ENCODE measurements around the gene TNFRSF21. TPM values are rescaled to one million over a fixed set of nuclear protein-coding genes. Genes with fewer than 3 reads are reported as not detected.
"Not testable (repeated sequence)": the region's sequence is repeated elsewhere in the genome, so short reads cannot be mapped to it uniquely, and the experiment has no call there.

TNFRSF21 gene
- total RNA-seq, 1 experiment from 2014 or later = 172 TPM

- CTCF ChIA-PET = no interaction called here
- Histone ChIP-seq H3K4me3 (no peak overlapping the region), H4K20me1 (ENCODE audit: insufficient read depth) (no peaks in the 10 kb centered on the region), H3K36me3 (ENCODE audit: low read depth) (no peaks in the 10 kb centered on the region), H3K79me2 (ENCODE audit: low read depth) (no peaks in the 10 kb centered on the region), H3K4me1 (replicated peaks; ENCODE audit: insufficient read depth) (peaks cover 10% of the 10 kb centered on the region; the same call in 1 of the 2 replicates), H3K9me3 (ENCODE audit: insufficient read depth, low read depth) (no peaks in the 10 kb centered on the region; the same call in 1 of the 2 replicates), H3K9me2 (ENCODE audit: insufficient read depth) (no peaks in the 10 kb centered on the region; the same call in 1 of the 2 replicates), H3K27ac (no peak overlapping the region), H3K27me3 (ENCODE audit: insufficient read depth, low read depth) (no peaks in the 10 kb centered on the region), H3F3A (ENCODE audit: insufficient read depth, low read depth) (no peaks in the 10 kb centered on the region), H2AFZ (no peak overlapping the region), H3K4me2 (no peak overlapping the region)
- no peak for DNase-seq
- TF ChIP-seq CTCF (conservative IDR thresholded peaks at IDR 0.05) (no peak), EZH2 (IDR thresholded peaks at IDR 0.05; ENCODE audit: low read depth) (no peak)
- intact Hi-C loops (cut with micrococcal nuclease; ENCODE audit: unreplicated experiment) = no loop called here
- BruUV-seq (replicated peaks) = no TSS peak
- POLR2A ChIA-PET (ENCODE audit: unreplicated experiment) = no interaction called here
Measured at GRCh38 chr6:47336334-47336733, 26.6 kb upstream of the TNFRSF21 start.

- Histone ChIP-seq H3K4me2 (no peak overlapping the region), H3K4me1 (replicated peaks; ENCODE audit: insufficient read depth) (peaks cover 10% of the 10 kb centered on the region; the same call in 1 of the 2 replicates), H3K27me3 (ENCODE audit: insufficient read depth, low read depth) (no peaks in the 10 kb centered on the region), H3K27ac (no peak overlapping the region), H3K36me3 (ENCODE audit: low read depth) (no peaks in the 10 kb centered on the region), H3K9me2 (ENCODE audit: insufficient read depth) (no peaks in the 10 kb centered on the region; the same call in 1 of the 2 replicates), H3K9me3 (ENCODE audit: insufficient read depth, low read depth) (no peaks in the 10 kb centered on the region; the same call in 1 of the 2 replicates), H3K4me3 (no peak overlapping the region), H3F3A (ENCODE audit: insufficient read depth, low read depth) (no peaks in the 10 kb centered on the region), H4K20me1 (ENCODE audit: insufficient read depth) (no peaks in the 10 kb centered on the region), H3K79me2 (ENCODE audit: low read depth) (no peaks in the 10 kb centered on the region), H2AFZ (no peak overlapping the region)
- TF ChIP-seq CTCF (conservative IDR thresholded peaks at IDR 0.05) (no peak), EZH2 (IDR thresholded peaks at IDR 0.05; ENCODE audit: low read depth) (no peak)
- BruUV-seq (replicated peaks) = no TSS peak
- ChIA-PET POLR2A (ENCODE audit: unreplicated experiment) (no interaction called here), CTCF (no interaction called here)
- intact Hi-C loops (cut with micrococcal nuclease; ENCODE audit: unreplicated experiment) = no loop called here
- no peak for DNase-seq
Measured at GRCh38 chr6:47335466-47335865, 25.8 kb upstream of the TNFRSF21 start.

GRCh38 chr6:47334334-47334733 lies 24.6 kb upstream of the TNFRSF21 start:
- no peaks in the 10 kb centered on the region; the same call in 1 of the 2 replicates for H3K9me2 ChIP-seq (ENCODE audit: insufficient read depth)
- peak in 1 of 2 experiments; percentile 68 for DNase-seq
- ChIA-PET POLR2A (ENCODE audit: unreplicated experiment) (interaction anchor here (0.6 to 0.7 kb wide), 3 partner anchors 14 to 1493 kb away, joined by 3 to 7 read pairs (median 3); no protein-coding TSS in a partner anchor), CTCF (no interaction called here)
- no peak overlapping the region for H2AFZ ChIP-seq
- H3K79me2 ChIP-seq (ENCODE audit: low read depth) = no peaks in the 10 kb centered on the region
- peak overlapping the region; percentile 53 for H3K27ac ChIP-seq
- H3K27me3 ChIP-seq (ENCODE audit: insufficient read depth, low read depth) = no peaks in the 10 kb centered on the region
- TF ChIP-seq CTCF (conservative IDR thresholded peaks at IDR 0.05) = no peak
- no peak for TF ChIP-seq EZH2 (IDR thresholded peaks at IDR 0.05; ENCODE audit: low read depth)
- BruUV-seq (replicated peaks) = no TSS peak
- H3K4me3 ChIP-seq = no peak overlapping the region
- H3K4me2 ChIP-seq = peak overlapping the region; percentile 32; the same call in 1 of the 2 replicates
- H3F3A ChIP-seq (ENCODE audit: insufficient read depth, low read depth) = no peaks in the 10 kb centered on the region
- H3K4me1 ChIP-seq (replicated peaks; ENCODE audit: insufficient read depth) = peaks cover 10% of the 10 kb centered on the region; the same call in 1 of the 2 replicates
- intact Hi-C loops (cut with micrococcal nuclease; ENCODE audit: unreplicated experiment) = loop anchor here (5.0 kb wide), 1 partner anchor 73 kb away; no protein-coding TSS in a partner anchor
- H3K36me3 ChIP-seq (ENCODE audit: low read depth) = no peaks in the 10 kb centered on the region
- no peaks in the 10 kb centered on the region for H4K20me1 ChIP-seq (ENCODE audit: insufficient read depth)
- H3K9me3 ChIP-seq (ENCODE audit: insufficient read depth, low read depth) = no peaks in the 10 kb centered on the region; the same call in 1 of the 2 replicates

GRCh38 chr6:47328606-47329005 lies 18.9 kb upstream of the TNFRSF21 start:
- H3K27me3 ChIP-seq (ENCODE audit: insufficient read depth, low read depth); H2AFZ ChIP-seq; BruUV-seq (replicated peaks); DNase-seq; CTCF ChIA-PET; H3K79me2 ChIP-seq (ENCODE audit: low read depth); intact Hi-C loops (cut with micrococcal nuclease; ENCODE audit: unreplicated experiment); H3K4me3 ChIP-seq; H3K9me3 ChIP-seq (ENCODE audit: insufficient read depth, low read depth); H3K9me2 ChIP-seq (ENCODE audit: insufficient read depth); H3K36me3 ChIP-seq (ENCODE audit: low read depth); H3K4me1 ChIP-seq (replicated peaks; ENCODE audit: insufficient read depth); H3F3A ChIP-seq (ENCODE audit: insufficient read depth, low read depth); H3K4me2 ChIP-seq; POLR2A ChIA-PET (ENCODE audit: unreplicated experiment); H4K20me1 ChIP-seq (ENCODE audit: insufficient read depth); H3K27ac ChIP-seq: not testable (repeated sequence)

GRCh38 chr6:47328139-47328538 lies 18.4 kb upstream of the TNFRSF21 start:
- H3K27ac ChIP-seq; H2AFZ ChIP-seq; H3K27me3 ChIP-seq (ENCODE audit: insufficient read depth, low read depth); DNase-seq; H3K9me3 ChIP-seq (ENCODE audit: insufficient read depth, low read depth); H3F3A ChIP-seq (ENCODE audit: insufficient read depth, low read depth); H3K79me2 ChIP-seq (ENCODE audit: low read depth); POLR2A ChIA-PET (ENCODE audit: unreplicated experiment); H3K4me2 ChIP-seq; H3K4me1 ChIP-seq (replicated peaks; ENCODE audit: insufficient read depth); CTCF ChIA-PET; intact Hi-C loops (cut with micrococcal nuclease; ENCODE audit: unreplicated experiment); H3K4me3 ChIP-seq; BruUV-seq (replicated peaks); H3K9me2 ChIP-seq (ENCODE audit: insufficient read depth); H4K20me1 ChIP-seq (ENCODE audit: insufficient read depth); H3K36me3 ChIP-seq (ENCODE audit: low read depth): not testable (repeated sequence)
